DOHH2 (cell line): ENCODE results near the gene OPRD1.
"Not testable (repeated sequence)": the region's sequence is repeated elsewhere in the genome, so short reads cannot be mapped to it uniquely, and the experiment has no call there.

ENCODE experiments used
- H3F3A ChIP-seq: fragments of 200-600 bp; sonication (generic), shearing (Covaris generic); 2 replicates; pipeline ENCODE4 v1.6.0; 2016; ENCODE audit warnings: antibody characterized with exemption, mild to moderate bottlenecking; ENCODE audit not compliant: control insufficient read depth, insufficient read depth
- H3K27ac ChIP-seq: fragments of 200-600 bp; sonication (generic); 2 replicates; pipeline ENCODE4 v1.5.1; 2014; ENCODE audit warnings: low read depth, mild to moderate bottlenecking, low read length, moderate library complexity
- H3K27me3 ChIP-seq: fragments of 200-600 bp; sonication (generic); 2 replicates; pipeline ENCODE4 v1.6.1; 2014; ENCODE audit warnings: mild to moderate bottlenecking, low read length, mixed read lengths; ENCODE audit not compliant: control insufficient read depth
- H3K36me3 ChIP-seq: fragments of 200-600 bp; sonication (generic); 2 replicates; pipeline ENCODE4 v1.6.1; 2014; ENCODE audit warnings: mild to moderate bottlenecking, low read length, moderate library complexity, mixed read lengths; ENCODE audit not compliant: control insufficient read depth
- H3K4me1 ChIP-seq: fragments of 200-600 bp; sonication (generic); 2 replicates; pipeline ENCODE4 v1.6.1; 2014; ENCODE audit warnings: mild to moderate bottlenecking, low read length, mixed read lengths; ENCODE audit not compliant: control insufficient read depth
- H3K4me2 ChIP-seq: fragments of 200-600 bp; sonication (generic); 2 replicates; pipeline ENCODE4 v1.6.0; 2014; ENCODE audit warnings: mild to moderate bottlenecking, low read length, moderate library complexity
- H3K4me3 ChIP-seq: fragments of 200-600 bp; sonication (generic); 2 replicates; pipeline ENCODE4 v1.5.1; 2014; ENCODE audit warnings: mild to moderate bottlenecking, low read length, mixed read lengths
- H3K79me2 ChIP-seq: fragments of 200-600 bp; sonication (generic); 2 replicates; pipeline ENCODE4 v1.6.1; 2014; ENCODE audit warnings: mild to moderate bottlenecking, low read length, mixed read lengths; ENCODE audit not compliant: control insufficient read depth
- H3K9me2 ChIP-seq: fragments of 200-600 bp; sonication (generic); replicated peaks from 2 replicates; pipeline ENCODE4 v1.6.1; 2014; ENCODE audit warnings: mild to moderate bottlenecking, low read length, mixed read lengths; ENCODE audit not compliant: control insufficient read depth
- H3K9me3 ChIP-seq: fragments of 200-600 bp; sonication (generic); 2 replicates; pipeline ENCODE4 v1.6.1; 2014; ENCODE audit warnings: antibody characterized with exemption, low read length, mixed read lengths; ENCODE audit not compliant: control insufficient read depth, insufficient read depth
- H4K20me1 ChIP-seq: fragments of 200-600 bp; sonication (generic); 2 replicates; pipeline ENCODE4 v1.6.0; 2014; ENCODE audit warnings: low read depth, mild to moderate bottlenecking, antibody characterized with exemption, low read length, moderate library complexity; ENCODE audit not compliant: control insufficient read depth, insufficient read depth
- EZH2phosphoT487 ChIP-seq: fragments of 200-600 bp; sonication (generic); IDR thresholded peaks from 2 replicates; pipeline ENCODE4 v1.6.1; 2017; ENCODE audit warnings: borderline replicate concordance, mild to moderate bottlenecking, antibody characterized with exemption, low read length, moderate library complexity, mixed read lengths
- TF ChIP-seq, protein P1 (sequence below): fragments of 200-600 bp; sonication (generic); IDR thresholded peaks from one replicate; pipeline ENCODE4 v1.5.1; 2014; ENCODE audit warnings: antibody characterized with exemption, mild to moderate bottlenecking, low read depth, low read length; ENCODE audit not compliant: poor library complexity, severe bottlenecking

The OPRD1 gene

DNA sequence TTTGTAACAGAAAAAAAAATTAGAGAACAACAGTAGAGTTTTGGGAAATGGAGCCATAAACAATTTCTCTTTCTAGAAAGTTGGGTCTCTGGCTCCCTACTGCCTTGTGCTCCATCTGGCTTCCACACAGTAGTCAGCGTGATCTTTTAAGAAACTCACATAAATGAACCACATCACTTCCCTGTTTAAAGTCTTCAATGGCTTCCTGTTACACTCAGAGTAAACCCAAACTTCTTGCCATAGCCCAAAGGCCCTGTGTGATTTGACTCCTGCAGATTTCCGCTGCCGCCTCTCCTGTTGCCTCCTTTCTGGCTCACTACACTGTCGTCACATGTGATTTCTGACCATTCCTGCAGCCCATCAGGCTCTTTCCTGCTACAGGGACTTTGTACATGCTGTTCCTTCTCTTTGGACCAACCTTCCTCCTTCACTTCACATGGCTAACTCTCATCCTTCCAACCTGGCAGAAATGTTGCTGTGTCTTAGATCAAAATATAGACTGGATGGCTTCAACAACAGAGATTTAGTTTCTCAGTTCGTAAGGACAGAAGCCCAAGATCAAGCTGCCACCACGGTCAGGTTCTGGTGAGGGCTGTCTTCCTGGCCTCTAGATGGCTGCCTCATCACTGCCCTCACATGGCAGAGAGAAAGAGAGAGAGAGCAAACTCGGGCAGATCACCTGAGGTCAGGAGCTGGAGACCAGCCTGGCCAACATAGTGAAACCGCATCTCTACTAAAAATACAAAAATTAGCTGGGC, 34.0 kb downstream of the OPRD1 start:
- H3K79me2 ChIP-seq: no peaks in the 10 kb centered on the region
- H3K4me1 ChIP-seq: peaks cover 7% of the 10 kb centered on the region
- no peaks in the 10 kb centered on the region for H3K9me2 ChIP-seq
- no peaks in the 10 kb centered on the region for H3F3A ChIP-seq
- H4K20me1 ChIP-seq: no peaks in the 10 kb centered on the region
- no peaks in the 10 kb centered on the region for H3K9me3 ChIP-seq
- H3K4me3 ChIP-seq: no peak overlapping the region
- no peak for TF ChIP-seq EZH2phosphoT487
- TF ChIP-seq, protein P1, sequence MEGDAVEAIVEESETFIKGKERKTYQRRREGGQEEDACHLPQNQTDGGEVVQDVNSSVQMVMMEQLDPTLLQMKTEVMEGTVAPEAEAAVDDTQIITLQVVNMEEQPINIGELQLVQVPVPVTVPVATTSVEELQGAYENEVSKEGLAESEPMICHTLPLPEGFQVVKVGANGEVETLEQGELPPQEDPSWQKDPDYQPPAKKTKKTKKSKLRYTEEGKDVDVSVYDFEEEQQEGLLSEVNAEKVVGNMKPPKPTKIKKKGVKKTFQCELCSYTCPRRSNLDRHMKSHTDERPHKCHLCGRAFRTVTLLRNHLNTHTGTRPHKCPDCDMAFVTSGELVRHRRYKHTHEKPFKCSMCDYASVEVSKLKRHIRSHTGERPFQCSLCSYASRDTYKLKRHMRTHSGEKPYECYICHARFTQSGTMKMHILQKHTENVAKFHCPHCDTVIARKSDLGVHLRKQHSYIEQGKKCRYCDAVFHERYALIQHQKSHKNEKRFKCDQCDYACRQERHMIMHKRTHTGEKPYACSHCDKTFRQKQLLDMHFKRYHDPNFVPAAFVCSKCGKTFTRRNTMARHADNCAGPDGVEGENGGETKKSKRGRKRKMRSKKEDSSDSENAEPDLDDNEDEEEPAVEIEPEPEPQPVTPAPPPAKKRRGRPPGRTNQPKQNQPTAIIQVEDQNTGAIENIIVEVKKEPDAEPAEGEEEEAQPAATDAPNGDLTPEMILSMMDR: peak; percentile 35
- peak overlapping the region; percentile 21; the same call in 1 of the 2 replicates for H3K4me2 ChIP-seq
- no peak overlapping the region for H3K27ac ChIP-seq
- no peaks in the 10 kb centered on the region for H3K27me3 ChIP-seq
- H3K36me3 ChIP-seq: no peaks in the 10 kb centered on the region

DNA sequence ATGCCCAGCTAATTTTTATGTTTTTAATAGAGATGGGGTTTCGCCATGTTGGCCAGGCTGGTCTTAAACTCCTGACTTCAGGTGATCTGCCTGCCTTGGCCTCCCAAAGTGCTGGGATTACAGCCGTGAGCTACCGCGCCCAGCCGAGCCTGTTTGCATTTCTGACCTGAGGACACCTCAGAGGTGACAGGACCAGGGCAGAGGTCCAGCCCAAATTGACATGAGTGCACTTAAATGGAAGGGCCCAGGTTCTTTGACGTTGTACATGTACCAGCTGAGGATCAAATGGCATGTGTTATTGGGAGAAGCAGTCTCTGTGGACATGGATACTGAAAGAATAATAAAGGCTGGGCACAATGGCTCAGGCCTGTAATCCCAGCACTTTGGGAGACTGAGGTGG, 35.2 kb downstream of the OPRD1 start:
- H3K27me3 ChIP-seq, H3K4me1 ChIP-seq, H3K27ac ChIP-seq, H3K9me3 ChIP-seq, H3K4me2 ChIP-seq, H3K36me3 ChIP-seq, H3K4me3 ChIP-seq, H3F3A ChIP-seq, H4K20me1 ChIP-seq, H3K9me2 ChIP-seq, H3K79me2 ChIP-seq: not testable (repeated sequence)

DNA sequence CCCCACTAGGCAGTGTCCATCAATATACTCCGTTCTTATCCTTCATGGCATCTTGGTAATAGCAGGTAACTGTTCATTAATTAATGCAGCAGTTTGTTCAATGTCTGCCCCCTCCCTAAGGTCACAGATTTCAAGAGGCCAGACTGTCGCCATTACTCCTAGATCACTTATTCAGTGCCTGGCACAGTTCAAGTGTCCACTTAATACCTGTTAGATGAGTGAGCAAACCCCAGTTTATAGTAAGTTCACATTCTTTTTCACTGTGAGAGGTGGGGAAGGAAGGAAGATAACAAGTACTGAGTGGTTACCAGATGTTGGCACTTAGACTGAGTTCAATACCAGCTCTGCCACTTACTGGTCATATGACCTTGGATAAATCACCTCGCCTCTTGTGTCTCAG, 36.4 kb downstream of the OPRD1 start:
- Histone ChIP-seq H3K79me2 (no peaks in the 10 kb centered on the region), H3F3A (no peaks in the 10 kb centered on the region), H3K4me1 (peaks cover 7% of the 10 kb centered on the region), H3K27ac (no peak overlapping the region), H3K4me3 (no peak overlapping the region), H3K36me3 (no peaks in the 10 kb centered on the region), H3K9me2 (no peaks in the 10 kb centered on the region), H3K9me3 (no peaks in the 10 kb centered on the region), H3K27me3 (peaks cover 4% of the 10 kb centered on the region; the same call in 1 of the 2 replicates), H4K20me1 (no peaks in the 10 kb centered on the region), H3K4me2 (no peak overlapping the region)
- TF ChIP-seq, protein P1: no peak
- TF ChIP-seq EZH2phosphoT487: no peak

DNA sequence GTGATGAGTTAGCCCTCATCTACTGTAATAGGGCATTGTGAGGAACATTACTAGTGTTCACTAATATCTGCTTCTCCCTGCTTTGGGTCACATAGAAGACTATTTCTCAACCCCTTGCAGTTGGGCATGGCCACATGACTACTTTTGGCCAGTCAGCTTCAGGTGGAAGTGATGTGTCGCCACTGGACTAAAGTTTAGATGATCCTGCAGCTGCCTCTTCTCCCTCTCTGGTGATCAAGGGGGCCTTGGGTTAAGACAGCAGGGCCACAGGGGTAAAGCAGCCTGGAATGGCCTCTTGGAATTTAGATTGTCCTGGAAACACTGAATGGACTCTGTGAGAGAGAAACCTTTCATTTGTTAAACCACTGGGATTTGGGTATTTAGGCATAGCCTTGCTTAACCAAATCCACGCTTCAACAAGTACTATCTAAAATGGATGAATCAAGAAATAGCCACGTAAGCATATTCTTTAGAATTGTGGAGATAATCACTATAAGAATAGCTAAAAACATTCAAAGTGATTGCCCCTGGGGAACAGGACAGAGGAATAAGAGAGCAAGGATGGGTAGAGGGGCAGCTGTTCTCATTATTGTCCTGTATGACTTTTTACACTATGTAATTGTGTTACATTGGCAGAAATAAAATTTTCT, 41.2 kb downstream of the OPRD1 start:
- Histone ChIP-seq H3K79me2 (no peaks in the 10 kb centered on the region), H3F3A (no peaks in the 10 kb centered on the region), H3K9me2 (no peaks in the 10 kb centered on the region), H3K4me3 (no peak overlapping the region), H3K4me2 (no peak overlapping the region), H3K27ac (no peak overlapping the region), H3K4me1 (no peaks in the 10 kb centered on the region), H4K20me1 (no peaks in the 10 kb centered on the region), H3K9me3 (no peaks in the 10 kb centered on the region), H3K27me3 (peaks cover 4% of the 10 kb centered on the region; the same call in 1 of the 2 replicates), H3K36me3 (no peaks in the 10 kb centered on the region)
- TF ChIP-seq, protein P1: no peak
- no peak for TF ChIP-seq EZH2phosphoT487

DNA sequence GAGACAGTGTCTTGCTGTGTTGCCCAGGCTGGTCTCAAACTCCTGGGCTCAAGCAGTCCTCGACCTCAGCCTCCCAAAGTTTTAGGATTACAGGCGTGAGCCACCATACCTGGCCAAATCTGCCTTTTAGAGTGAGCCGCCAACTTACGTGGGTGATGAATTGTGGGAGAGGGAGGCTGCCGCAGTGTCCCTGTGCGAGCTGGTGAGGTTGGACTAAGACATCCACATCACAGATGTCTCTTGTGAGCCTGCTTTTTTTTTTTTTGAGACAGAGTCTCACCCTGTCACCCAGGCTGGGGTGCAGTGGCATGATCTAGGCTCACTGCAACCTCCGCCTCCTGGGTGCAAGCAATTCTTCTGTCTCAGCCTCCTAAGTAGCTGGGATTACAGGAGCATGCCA, 42.4 kb downstream of the OPRD1 start:
- not testable (repeated sequence) for H3K4me3 ChIP-seq

More for the DNA sequence above, 42.4 kb downstream of the OPRD1 start:
- not testable (repeated sequence) for H3K27me3 ChIP-seq, H3K27ac ChIP-seq, H3F3A ChIP-seq, H3K9me3 ChIP-seq, H3K36me3 ChIP-seq, H4K20me1 ChIP-seq, H3K79me2 ChIP-seq, H3K4me2 ChIP-seq, H3K4me1 ChIP-seq, H3K9me2 ChIP-seq
